Calu3 (cell line): Measurements from ENCODE around the gene ZDHHC22. TPM values are rescaled to one million over a fixed set of nuclear protein-coding genes. Genes with fewer than 3 reads are reported as not detected.

Experiments used
- BruUV-seq: library from RNA; stranded (reverse); fragments of 400-500 nt; replicated peaks from 2 replicates; lab custom pipeline; 2021; lab: Mats Ljungman, UMichigan
- CTCF ChIA-PET: fragments of 300-600 bp; sonication (Branson Sonifier 250); formaldehyde crosslinking; loops from one replicate; lab custom pipeline; 2022; ENCODE audit warnings: antibody characterized with exemption; lab: Charles Lee
- DNase-seq: peaks from one replicate; pipeline ENCODE4 v3.0.0; 2022
- H3K27ac Mint-ChIP-seq: one replicate; pipeline ENCODE4 v1.8.0; 2022; ENCODE audit warnings: mixed read lengths; ENCODE audit not compliant: unreplicated experiment
- H3K27me3 Mint-ChIP-seq: one replicate; pipeline ENCODE4 v1.8.0; 2022; ENCODE audit warnings: mixed read lengths; ENCODE audit not compliant: unreplicated experiment
- H3K36me3 Mint-ChIP-seq: one replicate; pipeline ENCODE4 v1.8.0; 2022; ENCODE audit warnings: mild to moderate bottlenecking, moderate library complexity, mixed read lengths; ENCODE audit not compliant: insufficient read depth, unreplicated experiment
- H3K4me1 Mint-ChIP-seq: one replicate; pipeline ENCODE4 v1.8.0; 2022; ENCODE audit warnings: mild to moderate bottlenecking, low read depth, mixed read lengths; ENCODE audit not compliant: unreplicated experiment
- H3K4me3 Mint-ChIP-seq: one replicate; pipeline ENCODE4 v1.8.0; 2022; ENCODE audit warnings: mild to moderate bottlenecking, low read depth, moderate library complexity, mixed read lengths; ENCODE audit not compliant: unreplicated experiment
- H3K9me3 Mint-ChIP-seq: one replicate; pipeline ENCODE4 v1.8.0; 2022; ENCODE audit warnings: low read depth, mixed read lengths; ENCODE audit not compliant: unreplicated experiment
- CTCF ChIP-seq: fragments of 200-600 bp; IDR thresholded peaks from one replicate; pipeline ENCODE4 v1.8.0; 2022; ENCODE audit warnings: antibody characterized with exemption; ENCODE audit not compliant: unreplicated experiment
- intact Hi-C: fragments of 100-400 bp; cut with micrococcal nuclease; formaldehyde crosslinking; loops from one replicate; pipeline ENCODE4 v1.10.0; 2022; ENCODE audit not compliant: unreplicated experiment
- total RNA-seq: library from RNA; stranded (reverse); gene quantifications from 2 replicates; pipeline ENCODE4 v1.2.3, GENCODE V29; 2022

ZDHHC22 gene
- total RNA-seq, 1 experiment from 2014 or later, result not detected

DNA sequence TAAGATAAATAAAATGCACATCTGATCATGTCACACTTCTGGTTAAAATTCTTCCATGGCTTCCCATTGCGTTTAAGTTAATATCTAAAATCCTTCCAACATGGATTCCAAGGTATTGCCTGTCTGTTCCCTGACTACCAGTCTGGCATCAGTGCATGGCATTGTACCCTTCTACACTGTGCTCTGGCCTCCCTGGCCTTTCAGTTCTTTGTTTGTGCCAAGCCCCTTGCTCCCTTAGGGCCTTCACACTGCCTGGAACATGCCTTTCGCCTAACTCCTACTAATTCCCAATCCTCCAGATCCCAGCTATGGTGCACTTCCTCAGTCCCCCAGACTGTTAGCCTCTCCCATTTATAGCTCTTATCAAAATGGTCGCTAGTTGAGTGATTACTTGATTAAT lies 37.2 kb downstream of the ZDHHC22 start:
- no peak overlapping the region for H3K27ac Mint-ChIP-seq

GRCh38 chr14:77103951-77104350 lies 37.6 kb downstream of the ZDHHC22 start:
- H3K4me1 Mint-ChIP-seq, result peaks cover 12% of the 10 kb centered on the region
- no peak for TF ChIP-seq CTCF
- no peak overlapping the region for H3K4me3 Mint-ChIP-seq
- no peaks in the 10 kb centered on the region for H3K27me3 Mint-ChIP-seq
- BruUV-seq, result no TSS peak
- no peak for DNase-seq
- H3K36me3 Mint-ChIP-seq, result peaks cover under 1% of the 10 kb centered on the region
- intact Hi-C loops, result no loop called here
- CTCF ChIA-PET, result no interaction called here
- no peaks in the 10 kb centered on the region for H3K9me3 Mint-ChIP-seq
- H3K27ac Mint-ChIP-seq, result no peak overlapping the region

More for the DNA sequence above, 37.2 kb downstream of the ZDHHC22 start:
- H3K36me3 Mint-ChIP-seq, result no peaks in the 10 kb centered on the region
- TF ChIP-seq CTCF, result no peak
- H3K27me3 Mint-ChIP-seq, result no peaks in the 10 kb centered on the region
- H3K4me3 Mint-ChIP-seq, result no peak overlapping the region
- H3K4me1 Mint-ChIP-seq, result peaks cover 9% of the 10 kb centered on the region
- H3K9me3 Mint-ChIP-seq, result no peaks in the 10 kb centered on the region
- BruUV-seq, result no TSS peak
- no peak for DNase-seq
- intact Hi-C loops, result no loop called here
- CTCF ChIA-PET, result no interaction called here

- CTCF ChIA-PET, result no interaction called here
- DNase-seq, result no peak
- no TSS peak for BruUV-seq
- TF ChIP-seq CTCF, result no peak
- H3K27ac Mint-ChIP-seq, result no peak overlapping the region
- H3K4me3 Mint-ChIP-seq, result no peak overlapping the region
- H3K9me3 Mint-ChIP-seq, result no peaks in the 10 kb centered on the region
- peaks cover 12% of the 10 kb centered on the region for H3K4me1 Mint-ChIP-seq
- peaks cover 6% of the 10 kb centered on the region for H3K36me3 Mint-ChIP-seq
- H3K27me3 Mint-ChIP-seq, result no peaks in the 10 kb centered on the region
- intact Hi-C loops, result no loop called here
Observed at GRCh38 chr14:77103475-77103874, 38.1 kb downstream of the ZDHHC22 start.

- CTCF ChIA-PET, result no interaction called here
- peaks cover 17% of the 10 kb centered on the region for H3K4me1 Mint-ChIP-seq
- no peak overlapping the region for H3K27ac Mint-ChIP-seq
- H3K9me3 Mint-ChIP-seq, result no peaks in the 10 kb centered on the region
- no peak overlapping the region for H3K4me3 Mint-ChIP-seq
- BruUV-seq, result no TSS peak
- H3K36me3 Mint-ChIP-seq, result peaks cover 19% of the 10 kb centered on the region
- TF ChIP-seq CTCF, result no peak
- no peaks in the 10 kb centered on the region for H3K27me3 Mint-ChIP-seq
- intact Hi-C loops, result no loop called here
- no peak for DNase-seq
Observed at GRCh38 chr14:77102154-77102553, 39.4 kb downstream of the ZDHHC22 start.
